Skin epidermis (tissue), 12 donors: ENCODE data around the gene SSTR5.

Source experiments
- H3K27ac ChIP-seq, 21 experiments: fragments of 200-600 bp; sonication (generic) in 11 of 21; one replicate each; pipeline ENCODE4 v1.5.0; 2020; ENCODE audit warnings: mild to moderate bottlenecking in 3 of 21, inconsistent platforms in 2 of 21, moderate library complexity in 2 of 21
- H3K4me3 ChIP-seq, 7 experiments: fragments of 200-600 bp; sonication (generic) in 2 of 7; one replicate each; pipeline ENCODE4 v1.5.0; 2020; ENCODE audit warnings: inconsistent platforms in 2 of 7, mild to moderate bottlenecking in 2 of 7, moderate library complexity in 1 of 7

The SSTR5 gene

GRCh38 chr16:1037394-1038257, 34.9 kb upstream of the SSTR5 start:
- Histone ChIP-seq H3K4me3 (no peak overlapping the region), H3K27ac (no peak overlapping the region)

GRCh38 chr16:1038932-1039331, 33.6 kb upstream of the SSTR5 start:
- Histone ChIP-seq H3K27ac (no peak overlapping the region), H3K4me3 (no peak overlapping the region)

GRCh38 chr16:1039762-1040161, 32.8 kb upstream of the SSTR5 start:
- no peak overlapping the region for H3K4me3 ChIP-seq
- H3K27ac ChIP-seq = no peak overlapping the region

GRCh38 chr16:1040346-1040745, 32.2 kb upstream of the SSTR5 start:
- no peak overlapping the region for H3K27ac ChIP-seq
- H3K4me3 ChIP-seq = no peak overlapping the region

GRCh38 chr16:1042049-1042744, 30.4 kb upstream of the SSTR5 start:
- H3K4me3 ChIP-seq = no peak overlapping the region
- no peak overlapping the region for H3K27ac ChIP-seq

- no peak overlapping the region for H3K27ac ChIP-seq
- no peak overlapping the region for H3K4me3 ChIP-seq
Observed at GRCh38 chr16:1042866-1043265, 29.7 kb upstream of the SSTR5 start.

- Histone ChIP-seq H3K4me3 (no peak overlapping the region), H3K27ac (no peak overlapping the region)
Observed at GRCh38 chr16:1043881-1044451, 28.6 kb upstream of the SSTR5 start.

GRCh38 chr16:1044460-1045309, 27.9 kb upstream of the SSTR5 start:
- no peak overlapping the region for H3K27ac ChIP-seq
- no peak overlapping the region for H3K4me3 ChIP-seq

GRCh38 chr16:1045310-1045992, 27.1 kb upstream of the SSTR5 start:
- Histone ChIP-seq H3K4me3 (no peak overlapping the region), H3K27ac (no peak overlapping the region)

- Histone ChIP-seq H3K27ac (no peak overlapping the region), H3K4me3 (no peak overlapping the region)
Observed at GRCh38 chr16:1045993-1046911, 26.3 kb upstream of the SSTR5 start.

- no peak overlapping the region for H3K27ac ChIP-seq
Observed at GRCh38 chr16:1047123-1047522, 25.4 kb upstream of the SSTR5 start.

GRCh38 chr16:1047801-1048200, 24.7 kb upstream of the SSTR5 start:
- H3K27ac ChIP-seq = no peak overlapping the region

More at GRCh38 chr16:1047123-1047522, 25.4 kb upstream of the SSTR5 start:
- H3K4me3 ChIP-seq = no peak overlapping the region

GRCh38 chr16:1048442-1049112, 24.0 kb upstream of the SSTR5 start:
- H3K27ac ChIP-seq = no peak overlapping the region
- H3K4me3 ChIP-seq = no peak overlapping the region

More at GRCh38 chr16:1047801-1048200, 24.7 kb upstream of the SSTR5 start:
- no peak overlapping the region for H3K4me3 ChIP-seq

- no peak overlapping the region for H3K27ac ChIP-seq
- H3K4me3 ChIP-seq = no peak overlapping the region
Observed at GRCh38 chr16:1049113-1049975, 23.2 kb upstream of the SSTR5 start.

GRCh38 chr16:1049976-1050247, 22.6 kb upstream of the SSTR5 start:
- H3K27ac ChIP-seq = no peak overlapping the region
- no peak overlapping the region for H3K4me3 ChIP-seq

- Histone ChIP-seq H3K4me3 (no peak overlapping the region), H3K27ac (no peak overlapping the region)
Observed at GRCh38 chr16:1050516-1050915, 22.0 kb upstream of the SSTR5 start.

- no peak overlapping the region for H3K4me3 ChIP-seq
- H3K27ac ChIP-seq = no peak overlapping the region
Observed at GRCh38 chr16:1050921-1051320, 21.6 kb upstream of the SSTR5 start.
